ENCODE measurements around the gene ORAI2.

GRCh38 chr7:102421706-102422240 lies 11.6 kb upstream of the ORAI2 start:
- TF ChIP-seq POLR2A (IDR thresholded peaks at IDR 0.05) = no peak
- TF ChIP-seq CTCF (IDR thresholded peaks at IDR 0.05) = no peak

Measured in esophagus squamous epithelium (tissue), 4 donors.